Immature natural killer cell (primary cell): ENCODE measurements around the gene DACT2. TPM values are rescaled to one million over a fixed set of nuclear protein-coding genes. Genes with fewer than 3 reads are reported as not detected.
A peak's percentile ranks its signal among the peaks of the same experiment; 100 is the strongest.
"Not testable (repeated sequence)": the region's sequence is repeated elsewhere in the genome, so short reads cannot be mapped to it uniquely, and the experiment has no call there.

Experiments used
- DNase-seq, 3 donors: peaks; one replicate each; pipeline ENCODE4 v3.0.0; 2022; ENCODE audit warnings: mixed read lengths in 1 of 3
- H3K27ac Mint-ChIP-seq, 6 donors: one replicate each; pipeline ENCODE4 v1.8.0; 2020; ENCODE audit warnings: mixed read lengths in 6 of 6, mild to moderate bottlenecking in 5 of 6, inconsistent platforms in 4 of 6, moderate library complexity in 3 of 6
- H3K27me3 Mint-ChIP-seq, 3 donors: one replicate each; pipeline ENCODE4 v1.8.0; 2020 to 2021; ENCODE audit warnings: low read depth in 3 of 3, mild to moderate bottlenecking in 3 of 3, mixed read lengths in 3 of 3, moderate library complexity in 3 of 3, inconsistent platforms in 1 of 3
- H3K36me3 Mint-ChIP-seq, 3 donors: one replicate each; pipeline ENCODE4 v1.8.0; 2020; ENCODE audit warnings: mixed read lengths in 3 of 3, inconsistent platforms in 2 of 3, mild to moderate bottlenecking in 2 of 3
- H3K4me1 Mint-ChIP-seq, 2 donors: one replicate each; pipeline ENCODE4 v1.8.0; 2020; ENCODE audit warnings: inconsistent platforms in 2 of 2, mild to moderate bottlenecking in 2 of 2, mixed read lengths in 2 of 2, moderate library complexity in 1 of 2
- H3K4me3 Mint-ChIP-seq, 5 donors: one replicate each; pipeline ENCODE4 v1.8.0; 2020; ENCODE audit warnings: mild to moderate bottlenecking in 5 of 5, mixed read lengths in 5 of 5, inconsistent platforms in 3 of 5, moderate library complexity in 3 of 5
- H3K9me3 Mint-ChIP-seq, 6 donors: one replicate each; pipeline ENCODE4 v1.8.0; 2020; ENCODE audit warnings: mild to moderate bottlenecking in 6 of 6, mixed read lengths in 6 of 6, inconsistent platforms in 4 of 6, moderate library complexity in 3 of 6
- polyA plus RNA-seq, 3 donors: library from polyadenylated mRNA; unstranded; fragments of 300-500 nt; fragmentation: Illumina TruSeq; gene quantifications; one replicate each; pipeline ENCODE4 v1.2.3, GENCODE V29; 2021

Gene DACT2
- polyA plus RNA-seq, 3 donors from 2014 or later: not detected

DNA sequence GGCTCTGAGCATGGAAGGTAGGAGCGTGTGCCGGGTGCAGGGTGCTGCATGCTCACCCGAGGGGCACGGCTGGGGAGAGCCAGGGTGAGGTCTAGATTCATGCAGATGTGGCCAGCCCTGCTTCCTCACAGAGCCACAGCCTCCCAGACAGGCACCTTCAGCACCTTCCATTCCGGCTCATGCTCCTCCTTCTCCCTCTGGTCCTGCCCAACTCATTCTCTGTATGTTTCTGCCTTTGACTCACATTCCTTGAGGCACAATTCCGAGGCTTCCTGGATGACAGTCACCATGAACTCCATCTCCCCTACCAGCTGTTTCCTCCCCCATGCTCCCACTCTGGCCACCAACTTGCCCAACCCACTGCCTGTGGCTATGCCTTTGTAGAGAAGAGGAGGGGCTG lies 35.4 kb downstream of the DACT2 start:
- H3K4me3 Mint-ChIP-seq: no peak overlapping the region
- no peaks in the 10 kb centered on the region for H3K36me3 Mint-ChIP-seq
- no peaks in the 10 kb centered on the region for H3K4me1 Mint-ChIP-seq
- H3K27ac Mint-ChIP-seq: no peak overlapping the region
- no peak for DNase-seq
- peaks cover 0 to 17% (median 4%) of the 10 kb centered on the region in 3 donors for H3K27me3 Mint-ChIP-seq
- no peaks in the 10 kb centered on the region for H3K9me3 Mint-ChIP-seq

- H3K27ac Mint-ChIP-seq: no peak overlapping the region
- H3K4me3 Mint-ChIP-seq: no peak overlapping the region
- no peaks in the 10 kb centered on the region for H3K4me1 Mint-ChIP-seq
- H3K9me3 Mint-ChIP-seq: no peaks in the 10 kb centered on the region
- peaks cover 0 to 17% (median 4%) of the 10 kb centered on the region in 3 donors for H3K27me3 Mint-ChIP-seq
- H3K36me3 Mint-ChIP-seq: no peaks in the 10 kb centered on the region
- no peak for DNase-seq
These were observed 35.9 kb downstream of the DACT2 start for GRCh38 chr6:168283686-168284025.

DNA sequence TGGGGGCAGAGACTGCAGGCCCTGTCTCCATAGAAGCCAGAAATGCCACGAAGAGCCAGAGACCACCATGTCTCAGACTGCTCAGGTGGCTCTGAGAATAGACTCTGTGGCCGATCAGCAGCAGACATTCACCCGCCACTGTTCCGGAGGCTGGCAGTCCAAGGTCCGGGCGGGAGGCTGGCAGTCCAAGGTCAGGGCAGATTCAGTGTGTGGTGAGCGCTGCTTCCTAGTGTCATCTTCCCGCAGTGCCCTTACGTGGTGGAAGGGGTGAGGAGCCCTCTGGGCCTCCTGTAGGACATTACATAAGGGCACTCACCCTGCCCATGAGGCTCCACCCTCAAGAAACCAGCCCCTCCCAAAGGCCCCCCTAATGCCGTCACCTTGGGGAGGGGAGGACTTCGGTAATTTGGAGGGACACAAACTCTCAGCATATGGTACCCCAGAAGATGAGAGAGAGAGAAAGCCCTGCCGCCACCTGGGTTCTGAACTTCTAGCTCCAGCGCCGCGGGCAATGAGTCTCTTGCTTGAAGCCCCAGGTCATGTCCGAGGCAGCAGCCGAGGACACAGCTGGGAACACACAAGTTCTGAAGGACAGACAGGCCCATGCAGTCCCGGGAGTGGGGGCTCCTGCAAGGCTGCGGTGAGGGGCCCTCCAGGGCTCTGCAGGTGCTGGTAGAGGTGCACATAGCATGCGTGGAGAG lies 36.4 kb downstream of the DACT2 start:
- no peaks in the 10 kb centered on the region for H3K4me1 Mint-ChIP-seq
- peaks cover 0 to 17% (median 6%) of the 10 kb centered on the region in 3 donors for H3K27me3 Mint-ChIP-seq
- DNase-seq: no peak
- H3K27ac Mint-ChIP-seq: no peak overlapping the region
- H3K9me3 Mint-ChIP-seq: no peaks in the 10 kb centered on the region
- no peak overlapping the region for H3K4me3 Mint-ChIP-seq
- no peaks in the 10 kb centered on the region for H3K36me3 Mint-ChIP-seq

GRCh38 chr6:168281826-168282225 lies 37.8 kb downstream of the DACT2 start:
- DNase-seq: no peak
- no peaks in the 10 kb centered on the region for H3K36me3 Mint-ChIP-seq
- H3K27me3 Mint-ChIP-seq: peaks cover 0 to 19% (median 9%) of the 10 kb centered on the region in 3 donors
- peak overlapping the region in 1 of 5 donors; percentile 41 for H3K4me3 Mint-ChIP-seq
- no peaks in the 10 kb centered on the region for H3K4me1 Mint-ChIP-seq
- peak overlapping the region in 1 of 6 donors; percentile 91 for H3K27ac Mint-ChIP-seq
- H3K9me3 Mint-ChIP-seq: no peaks in the 10 kb centered on the region

DNA sequence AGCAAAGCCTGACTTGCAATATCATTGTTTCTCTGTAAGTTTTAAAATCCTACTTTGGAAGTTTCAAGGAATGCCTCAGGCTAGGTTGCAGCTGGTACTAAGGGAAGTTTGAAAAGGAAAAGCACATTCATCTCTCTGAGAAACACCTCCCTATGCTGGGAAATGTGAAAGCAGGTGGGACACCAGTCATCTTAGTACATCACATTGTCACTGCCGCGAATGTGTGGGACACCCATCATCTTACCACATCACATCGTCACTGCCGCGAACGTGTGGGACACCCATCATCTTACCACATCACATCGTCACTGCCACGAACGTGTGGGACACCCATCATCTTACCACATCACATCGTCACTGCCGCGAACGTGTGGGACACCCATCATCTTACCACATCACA lies 38.3 kb downstream of the DACT2 start:
- not testable (repeated sequence) for H3K4me1 Mint-ChIP-seq, H3K36me3 Mint-ChIP-seq, H3K9me3 Mint-ChIP-seq
- H3K4me3 Mint-ChIP-seq: peak overlapping the region in 1 of 5 donors; percentile 34
- peaks cover 0 to 19% (median 9%) of the 10 kb centered on the region in 3 donors for H3K27me3 Mint-ChIP-seq
- peak in 1 of 3 donors; percentile 48 for DNase-seq
- H3K27ac Mint-ChIP-seq: peak overlapping the region in 1 of 6 donors; percentile 89

GRCh38 chr6:168280899-168281245 lies 38.7 kb downstream of the DACT2 start:
- Mint-ChIP-seq H3K36me3 (no peaks in the 10 kb centered on the region), H3K27me3 (peaks cover 0 to 19% (median 9%) of the 10 kb centered on the region in 3 donors), H3K27ac (peak overlapping the region in 1 of 6 donors; percentile 89), H3K9me3 (no peaks in the 10 kb centered on the region), H3K4me1 (no peaks in the 10 kb centered on the region), H3K4me3 (peak overlapping the region in 1 of 5 donors; percentile 34)
- DNase-seq: no peak

DNA sequence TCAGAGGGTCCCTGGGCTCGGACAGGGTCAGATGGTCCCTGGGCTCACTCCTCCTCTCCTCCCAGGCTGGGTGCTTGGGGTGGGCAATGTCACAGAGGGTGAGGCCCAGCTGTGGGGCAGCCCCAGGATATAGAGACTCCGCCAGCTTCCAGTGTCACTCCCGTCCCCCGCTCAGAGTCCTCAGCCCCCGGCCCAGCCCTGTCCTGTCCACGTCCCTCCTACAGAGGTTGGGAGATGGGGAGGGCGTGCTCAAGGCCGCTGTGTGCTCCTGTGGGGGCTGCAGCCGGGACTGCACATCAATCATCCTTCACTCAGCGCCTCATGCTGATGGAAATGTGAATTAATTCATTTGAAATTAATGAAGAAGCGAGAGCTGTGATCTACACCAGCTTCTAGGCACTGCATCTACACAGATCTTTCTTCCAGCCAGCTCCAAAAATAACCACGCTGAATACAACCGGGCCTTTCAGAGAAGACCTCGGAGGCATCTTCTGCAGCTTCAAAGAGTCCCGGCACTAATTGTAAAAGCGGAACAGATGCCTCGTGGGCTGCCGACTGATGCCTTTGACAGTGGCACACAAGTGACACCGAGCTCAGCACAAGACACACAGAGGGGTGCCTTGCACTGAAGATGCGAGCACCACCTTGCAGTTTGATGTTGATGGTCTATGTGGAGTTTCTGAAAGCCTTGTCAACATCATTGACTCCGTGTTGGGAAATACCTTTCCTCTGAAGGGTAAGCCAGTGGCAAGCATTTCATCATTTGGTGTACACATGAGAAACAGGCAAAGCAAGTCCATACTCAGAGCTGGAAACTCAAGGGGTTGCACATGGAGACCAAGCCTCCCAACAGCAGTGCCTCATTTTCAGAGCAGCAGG lies 39.3 kb downstream of the DACT2 start:
- no peaks in the 10 kb centered on the region for H3K4me1 Mint-ChIP-seq
- DNase-seq: no peak
- no peaks in the 10 kb centered on the region for H3K9me3 Mint-ChIP-seq
- peaks cover 0 to 19% (median 9%) of the 10 kb centered on the region in 3 donors for H3K27me3 Mint-ChIP-seq
- peak overlapping the region in 1 of 6 donors; percentile 89 for H3K27ac Mint-ChIP-seq
- H3K4me3 Mint-ChIP-seq: no peak overlapping the region
- H3K36me3 Mint-ChIP-seq: no peaks in the 10 kb centered on the region

DNA sequence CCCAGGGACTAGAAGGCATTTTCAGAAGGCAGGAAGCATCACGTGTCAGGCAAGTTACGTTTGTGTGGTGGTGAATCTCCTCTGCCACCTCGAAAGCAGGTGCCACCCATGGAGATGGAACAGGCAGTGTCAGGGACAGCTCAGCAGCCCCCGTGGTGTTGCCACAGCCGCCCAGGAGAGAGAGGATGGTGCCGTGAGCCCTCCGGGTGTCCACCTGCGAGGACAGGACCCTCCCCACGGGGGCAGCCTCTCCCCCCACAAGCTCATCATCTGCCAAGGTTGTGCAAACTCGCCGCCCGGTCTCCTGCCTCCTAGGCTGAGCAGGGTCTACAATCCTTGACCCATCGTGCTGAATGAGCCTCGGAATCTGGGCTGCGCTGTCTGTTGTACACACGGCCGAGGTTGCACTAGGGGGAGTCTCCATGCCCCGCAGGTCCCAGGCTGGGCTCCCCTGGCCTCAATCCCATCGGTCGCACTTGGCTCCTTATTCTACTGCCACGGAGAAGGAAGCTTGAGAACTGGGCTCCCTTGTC lies 40.1 kb downstream of the DACT2 start:
- no peaks in the 10 kb centered on the region for H3K9me3 Mint-ChIP-seq
- peaks cover 0 to 16% (median 9%) of the 10 kb centered on the region in 3 donors for H3K27me3 Mint-ChIP-seq

DNA sequence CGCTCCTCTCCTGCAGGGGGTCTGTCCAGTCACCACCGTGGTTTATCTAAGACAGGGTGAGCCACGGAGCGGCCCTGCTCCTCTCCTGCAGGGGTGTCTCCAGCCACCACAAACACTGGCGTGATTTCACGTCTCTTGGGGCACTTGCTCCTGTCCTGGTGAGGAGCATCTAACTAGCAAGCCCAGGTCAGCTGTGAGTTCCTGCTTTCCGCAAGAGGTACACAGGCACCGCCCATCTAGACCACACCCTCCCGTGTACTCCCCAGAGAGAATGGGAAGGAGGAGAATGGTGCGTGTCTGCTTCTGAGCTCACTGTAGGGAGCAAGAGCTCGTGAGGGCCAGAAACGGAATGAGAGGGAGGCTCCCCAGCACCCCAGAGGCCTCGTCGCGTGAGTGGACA lies 40.7 kb downstream of the DACT2 start:
- Mint-ChIP-seq H3K9me3 (no peaks in the 10 kb centered on the region), H3K27me3 (peaks cover 0 to 18% (median 7%) of the 10 kb centered on the region in 3 donors), H3K4me3 (no peak overlapping the region), H3K4me1 (no peaks in the 10 kb centered on the region), H3K27ac (no peak overlapping the region), H3K36me3 (no peaks in the 10 kb centered on the region)
- no peak for DNase-seq

More for the DNA sequence above, 40.1 kb downstream of the DACT2 start:
- H3K4me1 Mint-ChIP-seq: no peaks in the 10 kb centered on the region
- DNase-seq: no peak
- no peaks in the 10 kb centered on the region for H3K36me3 Mint-ChIP-seq
- no peak overlapping the region for H3K27ac Mint-ChIP-seq
- no peak overlapping the region for H3K4me3 Mint-ChIP-seq

DNA sequence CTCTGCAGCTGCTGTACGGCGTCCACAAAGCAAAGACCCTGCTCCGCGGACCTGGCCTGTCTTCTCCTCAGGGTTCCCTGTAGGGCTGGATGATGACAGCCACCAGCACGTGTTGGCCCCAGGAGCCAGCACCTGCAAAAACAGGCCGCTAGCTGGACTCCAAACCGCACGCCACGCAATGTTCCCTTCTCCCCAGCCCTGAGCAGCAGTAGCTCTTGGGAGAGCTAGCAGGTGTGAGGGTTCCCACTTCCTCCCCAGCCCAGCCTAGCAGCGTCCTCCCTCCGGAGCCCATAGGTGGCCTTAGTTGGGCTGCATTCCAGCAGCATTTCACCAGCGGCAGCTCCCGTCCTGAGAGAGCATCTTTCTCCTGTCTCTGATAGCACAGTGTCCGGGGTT lies 42.3 kb downstream of the DACT2 start:
- H3K9me3 Mint-ChIP-seq: no peaks in the 10 kb centered on the region
- no peaks in the 10 kb centered on the region for H3K36me3 Mint-ChIP-seq
- H3K4me3 Mint-ChIP-seq: no peak overlapping the region
- peaks cover 0 to 26% (median 7%) of the 10 kb centered on the region in 3 donors for H3K27me3 Mint-ChIP-seq
- H3K27ac Mint-ChIP-seq: peak overlapping the region in 1 of 6 donors; percentile 7
- H3K4me1 Mint-ChIP-seq: no peaks in the 10 kb centered on the region
- DNase-seq: no peak

DNA sequence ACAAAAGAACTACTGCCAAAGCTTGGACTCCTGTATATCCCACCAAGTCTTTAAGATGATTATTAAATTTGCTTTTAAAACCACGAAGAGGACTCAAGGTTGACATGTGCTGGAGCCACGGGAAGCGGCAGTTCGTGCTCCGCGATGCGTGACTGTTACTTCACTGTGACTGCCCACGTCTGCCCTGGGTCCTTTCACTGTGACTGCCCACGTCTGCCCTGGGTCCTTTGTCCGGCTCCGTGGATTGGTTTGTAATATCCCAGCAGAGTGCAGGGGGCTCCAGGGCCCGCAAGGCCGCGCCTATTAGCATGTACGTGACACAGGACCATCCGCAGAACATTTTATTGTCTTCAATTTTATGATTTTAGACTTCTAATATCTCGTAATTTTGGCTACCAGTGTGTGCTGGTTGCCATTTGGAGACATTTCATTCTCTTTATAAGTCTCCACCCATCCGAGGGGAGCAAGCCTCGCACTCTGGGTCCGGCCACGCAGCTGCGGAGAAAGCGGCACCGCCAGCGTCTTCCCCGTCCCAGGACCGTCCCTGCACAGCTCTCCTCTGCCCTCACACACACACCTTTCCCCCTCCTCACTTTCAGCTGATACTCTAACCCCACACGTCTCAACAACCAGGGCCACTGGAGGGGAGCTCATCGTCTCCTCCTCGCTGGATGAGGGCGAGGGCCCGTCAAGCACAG lies 42.9 kb downstream of the DACT2 start:
- Mint-ChIP-seq H3K27ac (no peak overlapping the region), H3K36me3 (no peaks in the 10 kb centered on the region), H3K9me3 (no peaks in the 10 kb centered on the region), H3K27me3 (peaks cover 0 to 23% (median 7%) of the 10 kb centered on the region in 3 donors), H3K4me1 (no peaks in the 10 kb centered on the region), H3K4me3 (no peak overlapping the region)
- DNase-seq: no peak

- H3K27ac Mint-ChIP-seq: no peak overlapping the region
- H3K36me3 Mint-ChIP-seq: no peaks in the 10 kb centered on the region
- DNase-seq: no peak
- no peak overlapping the region for H3K4me3 Mint-ChIP-seq
- peaks cover 0 to 17% (median 5%) of the 10 kb centered on the region in 3 donors for H3K27me3 Mint-ChIP-seq
- no peaks in the 10 kb centered on the region for H3K9me3 Mint-ChIP-seq
- H3K4me1 Mint-ChIP-seq: no peaks in the 10 kb centered on the region
These were observed 44.4 kb downstream of the DACT2 start for GRCh38 chr6:168275168-168275567.

- peak overlapping the region in 1 of 6 donors; percentile 40 for H3K27ac Mint-ChIP-seq
These were observed 45.3 kb downstream of the DACT2 start for GRCh38 chr6:168274037-168274952.

More at GRCh38 chr6:168274037-168274952, 45.3 kb downstream of the DACT2 start:
- Mint-ChIP-seq H3K36me3 (no peaks in the 10 kb centered on the region), H3K4me3 (no peak overlapping the region), H3K27me3 (peaks cover 0 to 15% (median 5%) of the 10 kb centered on the region in 3 donors), H3K9me3 (no peaks in the 10 kb centered on the region), H3K4me1 (no peaks in the 10 kb centered on the region)
- DNase-seq: no peak
